Astrocyte (in vitro differentiated cells and primary cell): ENCODE measurements around the gene MBTD1.

Source experiments
- CTCF ChIP-seq: IDR thresholded peaks from 2 replicates; pipeline ENCODE4 v1.5.1; 2011; ENCODE audit warnings: low read depth, mild to moderate bottlenecking, inconsistent platforms, low read length, moderate library complexity; ENCODE audit not compliant: insufficient read depth
- EZH2 ChIP-seq: IDR thresholded peaks from 2 replicates; pipeline ENCODE4 v1.6.1; 2012; ENCODE audit warnings: mild to moderate bottlenecking, low read length, inconsistent platforms; ENCODE audit not compliant: insufficient read depth

DNA sequence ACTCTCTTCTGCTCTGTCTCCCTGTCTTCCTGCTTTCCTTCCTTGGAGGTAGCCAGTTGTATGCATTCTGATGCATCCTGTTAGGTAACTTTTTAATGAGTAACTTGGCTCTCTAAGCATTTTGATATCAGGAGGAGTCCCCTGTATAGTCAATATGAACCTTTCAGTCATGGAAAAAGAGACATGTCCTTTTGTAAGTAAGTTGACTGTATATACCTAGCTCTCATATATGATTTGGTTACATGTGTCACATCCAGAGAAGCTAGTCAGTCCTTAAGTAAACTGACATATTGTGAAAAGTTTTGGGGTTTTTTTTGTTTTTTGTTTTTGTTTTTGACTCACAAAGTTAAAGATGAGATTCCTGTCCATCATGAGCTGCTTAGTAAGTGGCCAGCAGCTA, 19.3 kb upstream of the MBTD1 start:
- TF ChIP-seq CTCF (no peak), EZH2 (no peak)
